Gastroesophageal sphincter (tissue), 4 donors: ENCODE measurements around the gene BID. TPM values are rescaled to one million over a fixed set of nuclear protein-coding genes. Genes with fewer than 3 reads are reported as not detected.

Experiments
- ATAC-seq: fragments of 150-250 bp; one replicate; pipeline ENCODE4 v1.9.1; 2016; ENCODE audit warnings: mild to moderate bottlenecking, moderate library complexity
- H3K27ac ChIP-seq, 4 donors: fragments of 200-600 bp; sonication (generic) in 3 of 4; 1 replicate in 3 of 4; 2 replicates in 1 of 4; pipeline ENCODE4 v1.5.1; 2016 to 2019
- H3K27me3 ChIP-seq: fragments of 200-600 bp; sonication (generic); one replicate; pipeline ENCODE4 v1.5.1; 2019
- H3K36me3 ChIP-seq, 2 donors: fragments of 200-600 bp; sonication (generic); one replicate each; pipeline ENCODE4 v1.5.1; 2019; ENCODE audit warnings: control low read depth in 1 of 2
- H3K4me1 ChIP-seq, 3 donors: fragments of 200-600 bp; sonication (generic); 1 replicate in 2 of 3; 2 replicates in 1 of 3; pipeline ENCODE4 v1.5.1; 2016 to 2019; ENCODE audit warnings: control low read depth in 2 of 3
- H3K4me3 ChIP-seq, 2 donors: fragments of 200-600 bp; sonication (generic); one replicate each; pipeline ENCODE4 v1.5.1; 2019; ENCODE audit warnings: mild to moderate bottlenecking in 1 of 2, moderate library complexity in 1 of 2
- H3K9me3 ChIP-seq, 3 donors: fragments of 200-600 bp; sonication (generic); one replicate each; pipeline ENCODE4 v1.5.1; 2017 to 2019; ENCODE audit warnings: control low read depth in 2 of 3
- EP300 ChIP-seq: sonication (generic); formaldehyde crosslinking; IDR thresholded peaks from one replicate; pipeline ENCODE4 v1.6.1; 2017; ENCODE audit warnings: antibody characterized with exemption, mild to moderate bottlenecking
- POLR2A ChIP-seq, 2 donors: fragments of 450-650 bp; IDR thresholded peaks; one replicate each; pipeline ENCODE4 v1.6.1; 2017; ENCODE audit warnings: antibody characterized with exemption in 2 of 2, mild to moderate bottlenecking in 2 of 2, moderate library complexity in 1 of 2
- POLR2AphosphoS5 ChIP-seq: sonication (generic); formaldehyde crosslinking; IDR thresholded peaks from one replicate; pipeline ENCODE4 v1.6.1; 2017; ENCODE audit warnings: antibody characterized with exemption
- WGBS, 2 donors: methylation state at CpG; one replicate each; pipeline ENCODE4 v1.1.5; 2018; ENCODE audit warnings: low coverage in 1 of 2; 5-methylcytosine and 5-hydroxymethylcytosine counted together
- total RNA-seq, 4 donors: library from RNA; depleted of rRNA; stranded (reverse); fragments of >200 nt; gene quantifications; one replicate each; pipeline ENCODE4 v1.1.0, GENCODE V29; 2016
- TF ChIP-seq, protein P1 (sequence below), 4 experiments: fragments of 200-600 bp in 2 of 4; fragments of 450-650 bp in 2 of 4; sonication (generic) in 1 of 4; IDR thresholded peaks; one replicate each; pipeline ENCODE4 v1.5.1; 2017 to 2019; ENCODE audit warnings: antibody characterized with exemption in 4 of 4, mild to moderate bottlenecking in 2 of 4, moderate library complexity in 2 of 4

BID gene
- total RNA-seq, 4 donors from 2014 or later = 5.9 to 34.5 (median 21.4) TPM

DNA sequence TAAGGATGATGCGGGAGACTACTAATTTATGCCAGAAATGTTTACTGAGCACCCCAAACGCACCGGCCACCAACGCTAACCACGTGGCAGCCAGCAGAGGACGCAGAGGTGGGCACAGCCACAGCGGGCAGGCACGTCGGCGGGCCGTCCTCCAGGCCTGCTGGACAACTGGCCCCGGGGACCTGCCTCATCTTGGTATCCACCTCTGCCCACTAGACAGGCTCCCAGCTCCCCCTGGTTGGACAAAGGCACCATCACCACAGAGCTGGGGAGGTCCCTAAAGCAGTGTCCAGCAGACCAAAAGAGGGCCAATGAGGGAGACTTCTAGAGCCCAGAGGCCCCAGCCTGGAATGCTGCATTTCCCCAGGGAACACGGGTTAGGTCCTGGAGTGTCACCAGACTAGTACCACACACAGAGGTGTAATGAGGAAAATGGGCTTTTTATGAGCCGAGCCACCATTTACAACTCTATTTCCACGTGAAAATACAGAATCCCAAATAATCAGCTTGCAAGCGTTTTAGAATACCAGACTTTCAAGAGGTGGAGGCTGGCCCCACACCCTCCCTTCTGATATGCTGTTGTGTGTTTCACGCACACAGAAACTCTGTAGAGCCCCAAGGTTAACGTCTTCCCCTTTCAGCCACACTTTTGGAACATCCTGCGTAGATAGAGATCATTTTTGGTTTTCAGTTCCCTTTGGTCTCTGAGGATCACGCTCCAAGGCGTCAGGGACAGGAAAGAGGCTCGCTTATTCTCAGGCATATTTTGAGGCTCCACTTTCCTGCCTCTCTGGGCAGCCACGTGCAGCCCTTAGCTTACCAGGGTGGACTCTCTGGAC, 23.7 kb upstream of the BID start:
- Histone ChIP-seq H3K27me3 (no peaks in the 10 kb centered on the region), H3K27ac (no peak overlapping the region), H3K36me3 (peaks cover 0 to 67% of the 10 kb centered on the region in 2 donors), H3K9me3 (no peaks in the 10 kb centered on the region), H3K4me1 (no peaks in the 10 kb centered on the region), H3K4me3 (no peak overlapping the region)
- no peak for ATAC-seq
- WGBS, 2 donors = 78 to 91% methylated on average over 7 to 9 of the region's 23 CpGs
- no peak for TF ChIP-seq EP300
- TF ChIP-seq POLR2A (IDR thresholded peaks at IDR 0.05) = no peak
- TF ChIP-seq, protein P1, sequence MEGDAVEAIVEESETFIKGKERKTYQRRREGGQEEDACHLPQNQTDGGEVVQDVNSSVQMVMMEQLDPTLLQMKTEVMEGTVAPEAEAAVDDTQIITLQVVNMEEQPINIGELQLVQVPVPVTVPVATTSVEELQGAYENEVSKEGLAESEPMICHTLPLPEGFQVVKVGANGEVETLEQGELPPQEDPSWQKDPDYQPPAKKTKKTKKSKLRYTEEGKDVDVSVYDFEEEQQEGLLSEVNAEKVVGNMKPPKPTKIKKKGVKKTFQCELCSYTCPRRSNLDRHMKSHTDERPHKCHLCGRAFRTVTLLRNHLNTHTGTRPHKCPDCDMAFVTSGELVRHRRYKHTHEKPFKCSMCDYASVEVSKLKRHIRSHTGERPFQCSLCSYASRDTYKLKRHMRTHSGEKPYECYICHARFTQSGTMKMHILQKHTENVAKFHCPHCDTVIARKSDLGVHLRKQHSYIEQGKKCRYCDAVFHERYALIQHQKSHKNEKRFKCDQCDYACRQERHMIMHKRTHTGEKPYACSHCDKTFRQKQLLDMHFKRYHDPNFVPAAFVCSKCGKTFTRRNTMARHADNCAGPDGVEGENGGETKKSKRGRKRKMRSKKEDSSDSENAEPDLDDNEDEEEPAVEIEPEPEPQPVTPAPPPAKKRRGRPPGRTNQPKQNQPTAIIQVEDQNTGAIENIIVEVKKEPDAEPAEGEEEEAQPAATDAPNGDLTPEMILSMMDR (IDR thresholded peaks at IDR 0.05) = no peak
- TF ChIP-seq POLR2AphosphoS5 = no peak

DNA sequence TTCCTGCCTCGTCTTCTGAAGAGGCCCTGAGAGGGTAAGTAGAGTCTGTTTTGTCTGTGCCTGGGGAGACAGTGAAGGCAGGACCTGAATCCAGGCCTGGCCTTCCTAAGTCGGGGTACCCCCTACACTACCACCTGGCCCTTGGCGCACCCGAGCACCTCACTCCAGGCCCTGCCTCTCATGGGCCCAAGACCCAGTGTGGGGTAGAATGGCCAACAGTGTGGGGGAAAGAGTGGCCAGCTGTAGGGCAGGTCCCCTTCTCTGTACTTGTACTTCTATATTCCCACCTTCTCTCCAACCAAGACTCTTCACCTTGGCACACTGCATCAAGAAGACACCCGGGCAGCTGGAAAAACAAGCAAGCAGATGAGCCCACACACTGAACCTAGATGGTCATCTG, 22.4 kb upstream of the BID start:
- Histone ChIP-seq H3K4me3 (no peak overlapping the region), H3K4me1 (no peaks in the 10 kb centered on the region), H3K9me3 (no peaks in the 10 kb centered on the region), H3K36me3 (peaks cover 0 to 68% of the 10 kb centered on the region in 2 donors), H3K27me3 (no peaks in the 10 kb centered on the region), H3K27ac (no peak overlapping the region)
- ATAC-seq = no peak
- TF ChIP-seq EP300 (no peak), POLR2A (IDR thresholded peaks at IDR 0.05) (no peak), POLR2AphosphoS5 (no peak)
- TF ChIP-seq, protein P1 (IDR thresholded peaks at IDR 0.05) = no peak
- no CpG with 5 or more reads among the region's 5 CpGs for WGBS, 2 donors

DNA sequence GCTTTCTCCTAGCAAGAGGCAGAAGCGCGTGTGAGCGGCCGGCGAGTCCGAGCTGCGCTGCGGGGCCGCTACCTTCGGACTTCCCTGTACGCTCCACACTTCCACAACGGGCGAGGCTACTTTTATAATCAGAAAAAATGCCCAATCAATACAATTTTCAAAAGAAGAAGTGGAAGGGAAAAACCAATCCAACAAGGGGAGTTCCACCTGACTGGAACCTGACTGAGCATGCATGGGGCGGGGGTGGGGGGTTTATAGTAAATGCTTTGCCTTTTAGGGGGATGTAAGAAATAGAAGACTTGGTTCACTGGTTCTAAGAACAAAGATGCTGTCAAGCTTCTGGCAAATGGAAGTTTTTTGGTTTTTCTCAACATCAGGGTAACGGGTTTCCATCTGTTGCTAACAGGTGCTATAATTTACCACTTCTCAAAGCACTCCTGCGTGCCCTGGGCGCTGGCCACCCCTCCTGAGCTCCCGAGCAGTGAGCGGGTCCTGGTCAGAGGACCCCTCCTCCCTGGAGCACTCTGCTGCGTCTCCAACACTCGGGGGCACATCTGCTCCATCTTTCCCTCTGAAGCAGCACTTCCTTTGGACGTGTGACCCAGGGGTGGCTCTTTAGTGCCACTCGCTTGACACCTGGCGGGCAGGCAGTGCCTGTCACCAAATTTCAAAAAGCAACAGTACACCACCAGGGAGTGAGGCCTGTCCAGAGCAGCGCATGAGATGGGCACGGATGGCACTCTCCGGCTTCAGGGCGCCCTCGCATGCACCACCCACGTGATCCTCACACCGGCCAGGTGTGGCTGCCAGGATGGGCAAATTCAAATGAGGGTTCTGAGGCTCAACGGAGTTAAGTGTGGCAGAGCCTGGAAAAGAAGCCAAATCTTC, 21.6 kb upstream of the BID start:
- H3K27ac ChIP-seq = no peak overlapping the region
- no peaks in the 10 kb centered on the region for H3K4me1 ChIP-seq
- no peaks in the 10 kb centered on the region for H3K27me3 ChIP-seq
- no peaks in the 10 kb centered on the region for H3K9me3 ChIP-seq
- ATAC-seq = no peak
- no peak for TF ChIP-seq POLR2AphosphoS5
- no peak for TF ChIP-seq EP300
- TF ChIP-seq, protein P1 (IDR thresholded peaks at IDR 0.05) = no peak
- no peak for TF ChIP-seq POLR2A (IDR thresholded peaks at IDR 0.05)
- 90 to 93% methylated on average over 4 to 5 of the region's 32 CpGs for WGBS, 2 donors
- peaks cover 0 to 75% of the 10 kb centered on the region in 2 donors for H3K36me3 ChIP-seq
- H3K4me3 ChIP-seq = no peak overlapping the region

DNA sequence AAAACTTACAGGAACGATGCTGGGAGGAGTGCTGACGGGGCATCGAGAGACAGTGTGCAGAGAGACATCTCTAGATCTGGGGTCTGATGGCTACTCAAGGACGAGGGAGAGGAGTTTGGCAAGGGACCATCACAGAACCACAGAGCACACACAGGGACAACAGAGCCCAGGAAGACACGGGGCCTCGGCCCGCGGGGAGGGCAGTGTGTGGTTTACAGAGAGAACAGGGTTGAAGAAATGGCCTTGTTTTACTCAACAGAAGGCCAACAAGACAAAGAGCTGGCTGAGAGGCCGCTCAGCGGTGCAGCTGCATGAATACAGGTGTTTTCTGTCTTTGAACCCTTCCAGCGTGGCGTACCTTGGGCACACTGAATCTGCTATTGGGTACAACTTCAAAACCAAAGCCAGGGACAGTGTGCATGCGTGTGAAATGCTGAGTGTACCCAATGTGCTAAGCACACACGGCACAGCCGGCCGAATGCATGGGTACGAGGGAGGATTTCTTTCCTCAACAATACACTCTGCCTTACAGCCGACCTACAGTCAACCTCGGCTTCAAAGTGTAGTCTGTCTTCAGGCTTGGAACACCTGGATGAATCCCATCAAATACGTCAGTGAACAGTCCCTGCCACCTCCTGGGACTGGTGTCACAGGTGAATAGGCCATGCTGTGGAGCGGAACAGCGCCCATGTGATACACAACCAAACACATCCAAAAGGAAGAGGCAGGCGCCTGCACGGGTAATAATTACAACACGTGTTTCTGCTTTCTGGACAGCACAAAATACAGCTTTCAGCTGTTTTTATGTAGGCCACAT, 20.7 kb upstream of the BID start:
- WGBS, 2 donors = 64 to 78% methylated on average over 5 to 20 of the region's 25 CpGs
- Histone ChIP-seq H3K4me3 (no peak overlapping the region), H3K36me3 (peaks cover 0 to 85% of the 10 kb centered on the region in 2 donors), H3K9me3 (no peaks in the 10 kb centered on the region), H3K4me1 (no peaks in the 10 kb centered on the region), H3K27me3 (no peaks in the 10 kb centered on the region), H3K27ac (no peak overlapping the region)
- TF ChIP-seq, protein P1 (IDR thresholded peaks at IDR 0.05) = no peak
- TF ChIP-seq EP300 (no peak), POLR2AphosphoS5 (no peak), POLR2A (IDR thresholded peaks at IDR 0.05) (no peak)
- no peak for ATAC-seq
